Omental fat pad (tissue), 4 donors: ENCODE results near the gene PRADC1. TPM values are rescaled to one million over a fixed set of nuclear protein-coding genes. Genes with fewer than 3 reads are reported as not detected.

Experiments
- ATAC-seq: fragments of 150-250 bp; one replicate; pipeline ENCODE4 v1.9.1; 2016; ENCODE audit warnings: mild to moderate bottlenecking, moderate library complexity; ENCODE audit not compliant: low FRiP score
- DNase-seq: peaks from one replicate; pipeline ENCODE4 v3.0.0-alpha.2; 2019; ENCODE audit warnings: low spot score
- CTCF ChIP-seq, 3 donors: fragments of 450-650 bp; IDR thresholded peaks; one replicate each; pipeline ENCODE4 v1.5.1; 2016 to 2017; ENCODE audit warnings: antibody characterized with exemption in 3 of 3, mild to moderate bottlenecking in 3 of 3, moderate library complexity in 2 of 3
- total RNA-seq, 4 donors: library from RNA; depleted of rRNA; stranded (reverse); fragments of >200 nt; gene quantifications; one replicate each; pipeline ENCODE4 v1.1.0, GENCODE V29; 2016

The PRADC1 gene
- total RNA-seq, 4 donors from 2014 or later = 23.1 to 44.0 (median 38.5) TPM

GRCh38 chr2:73246850-73247249, 13.8 kb upstream of the PRADC1 start:
- no peak for TF ChIP-seq CTCF (IDR thresholded peaks at IDR 0.05)
- no peak for DNase-seq
- no peak for ATAC-seq

GRCh38 chr2:73244580-73244979, 11.5 kb upstream of the PRADC1 start:
- DNase-seq = no peak
- no peak for ATAC-seq
- TF ChIP-seq CTCF (IDR thresholded peaks at IDR 0.05) = no peak

- ATAC-seq = no peak
- TF ChIP-seq CTCF (IDR thresholded peaks at IDR 0.05) = no peak
- no peak for DNase-seq
These were observed 11.0 kb upstream of the PRADC1 start for GRCh38 chr2:73243884-73244570.

GRCh38 chr2:73239776-73240175, 6.7 kb upstream of the PRADC1 start:
- DNase-seq (no peak), ATAC-seq (no peak)
- TF ChIP-seq CTCF (IDR thresholded peaks at IDR 0.05) = no peak

GRCh38 chr2:73238976-73239375, 5.9 kb upstream of the PRADC1 start:
- TF ChIP-seq CTCF (IDR thresholded peaks at IDR 0.05) = no peak
- DNase-seq (no peak), ATAC-seq (no peak)

GRCh38 chr2:73238149-73238548, 5.1 kb upstream of the PRADC1 start:
- no peak for ATAC-seq
- no peak for TF ChIP-seq CTCF (IDR thresholded peaks at IDR 0.05)
- DNase-seq = no peak

- DNase-seq (no peak), ATAC-seq (no peak)
- no peak for TF ChIP-seq CTCF (IDR thresholded peaks at IDR 0.05)
These were observed 4.1 kb upstream of the PRADC1 start for GRCh38 chr2:73237168-73237567.
